ENCODE results near the gene RAB44. TPM values are rescaled to one million over a fixed set of nuclear protein-coding genes. Genes with fewer than 3 reads are reported as not detected.

Gene RAB44
- total RNA-seq, 1 donor from 2014 or later = not detected

- no peaks in the 10 kb centered on the region for H3K36me3 ChIP-seq (ENCODE audit: control insufficient read depth, insufficient read depth, low read length)
- no peak for TF ChIP-seq CTCF (IDR thresholded peaks at IDR 0.05; ENCODE audit: insufficient read depth, low read length, poor library complexity, severe bottlenecking)
- H3K27me3 ChIP-seq (ENCODE audit: control insufficient read depth, insufficient read depth, low read length) = no peaks in the 10 kb centered on the region
- DNase-seq (ENCODE audit: low read depth) = no peak
- H3K4me3 ChIP-seq (ENCODE audit: low read depth, low read length) = no peak overlapping the region
Observed at GRCh38 chr6:36753671-36754405, 56.2 kb downstream of the RAB44 start.

GRCh38 chr6:36754582-36755434 lies 57.2 kb downstream of the RAB44 start:
- Histone ChIP-seq H3K27me3 (ENCODE audit: control insufficient read depth, insufficient read depth, low read length) (no peaks in the 10 kb centered on the region), H3K4me3 (ENCODE audit: low read depth, low read length) (no peak overlapping the region), H3K36me3 (ENCODE audit: control insufficient read depth, insufficient read depth, low read length) (no peaks in the 10 kb centered on the region)
- no peak for TF ChIP-seq CTCF (IDR thresholded peaks at IDR 0.05; ENCODE audit: insufficient read depth, low read length, poor library complexity, severe bottlenecking)
- DNase-seq (ENCODE audit: low read depth) = no peak

GRCh38 chr6:36755435-36756348 lies 58.1 kb downstream of the RAB44 start:
- no peaks in the 10 kb centered on the region for H3K27me3 ChIP-seq (ENCODE audit: control insufficient read depth, insufficient read depth, low read length)
- peak; percentile 9 for DNase-seq (ENCODE audit: low read depth)
- no peaks in the 10 kb centered on the region for H3K36me3 ChIP-seq (ENCODE audit: control insufficient read depth, insufficient read depth, low read length)
- no peak for TF ChIP-seq CTCF (IDR thresholded peaks at IDR 0.05; ENCODE audit: insufficient read depth, low read length, poor library complexity, severe bottlenecking)
- H3K4me3 ChIP-seq (ENCODE audit: low read depth, low read length) = no peak overlapping the region

- Histone ChIP-seq H3K36me3 (ENCODE audit: control insufficient read depth, insufficient read depth, low read length) (no peaks in the 10 kb centered on the region), H3K27me3 (ENCODE audit: control insufficient read depth, insufficient read depth, low read length) (no peaks in the 10 kb centered on the region), H3K4me3 (ENCODE audit: low read depth, low read length) (no peak overlapping the region)
- no peak for TF ChIP-seq CTCF (IDR thresholded peaks at IDR 0.05; ENCODE audit: insufficient read depth, low read length, poor library complexity, severe bottlenecking)
- no peak for DNase-seq (ENCODE audit: low read depth)
Observed at GRCh38 chr6:36756786-36757185, 59.2 kb downstream of the RAB44 start.

- DNase-seq (ENCODE audit: low read depth) = no peak
- Histone ChIP-seq H3K4me3 (ENCODE audit: low read depth, low read length) (no peak overlapping the region), H3K27me3 (ENCODE audit: control insufficient read depth, insufficient read depth, low read length) (no peaks in the 10 kb centered on the region), H3K36me3 (ENCODE audit: control insufficient read depth, insufficient read depth, low read length) (no peaks in the 10 kb centered on the region)
- TF ChIP-seq CTCF (IDR thresholded peaks at IDR 0.05; ENCODE audit: insufficient read depth, low read length, poor library complexity, severe bottlenecking) = no peak
Observed at GRCh38 chr6:36757206-36757605, 59.6 kb downstream of the RAB44 start.
